Upper lobe of left lung (tissue), 4 donors: ENCODE results near the gene TCHH.

Experiments used
- POLR2AphosphoS5 ChIP-seq, 2 donors: sonication (generic); formaldehyde crosslinking; IDR thresholded peaks; one replicate each; pipeline ENCODE4 v1.5.1; 2017; ENCODE audit warnings: antibody characterized with exemption in 2 of 2
- TF ChIP-seq, protein P1 (sequence below), 6 experiments: fragments of 450-650 bp in 4 of 6; fragments of 200-600 bp in 2 of 6; sonication (generic) in 2 of 6; IDR thresholded peaks; one replicate each; pipeline ENCODE4 v1.5.1; 2016 to 2019; ENCODE audit warnings: antibody characterized with exemption in 6 of 6

DNA sequence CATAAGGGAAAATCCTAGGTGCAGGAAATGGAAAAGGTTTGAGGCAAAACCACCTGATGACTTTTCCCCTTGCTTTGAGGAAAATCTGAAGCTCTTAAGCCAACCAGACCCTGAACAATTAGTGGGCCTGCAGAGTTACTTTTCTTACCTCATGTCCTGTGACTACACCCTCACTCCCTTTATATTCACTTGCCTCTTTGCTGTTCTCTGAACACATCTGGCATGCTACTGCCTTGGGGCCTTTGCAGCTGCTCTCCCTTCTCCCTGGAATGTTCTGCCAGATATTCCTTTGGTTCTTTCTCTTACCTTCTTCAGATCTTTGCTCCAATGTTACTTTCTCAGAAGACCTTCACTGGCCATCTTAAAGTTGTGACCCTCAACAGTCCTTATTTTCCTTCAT is 22.0 kb upstream of the TCHH start:
- no peak for TF ChIP-seq POLR2AphosphoS5 (IDR thresholded peaks at IDR 0.05)
- TF ChIP-seq, protein P1, sequence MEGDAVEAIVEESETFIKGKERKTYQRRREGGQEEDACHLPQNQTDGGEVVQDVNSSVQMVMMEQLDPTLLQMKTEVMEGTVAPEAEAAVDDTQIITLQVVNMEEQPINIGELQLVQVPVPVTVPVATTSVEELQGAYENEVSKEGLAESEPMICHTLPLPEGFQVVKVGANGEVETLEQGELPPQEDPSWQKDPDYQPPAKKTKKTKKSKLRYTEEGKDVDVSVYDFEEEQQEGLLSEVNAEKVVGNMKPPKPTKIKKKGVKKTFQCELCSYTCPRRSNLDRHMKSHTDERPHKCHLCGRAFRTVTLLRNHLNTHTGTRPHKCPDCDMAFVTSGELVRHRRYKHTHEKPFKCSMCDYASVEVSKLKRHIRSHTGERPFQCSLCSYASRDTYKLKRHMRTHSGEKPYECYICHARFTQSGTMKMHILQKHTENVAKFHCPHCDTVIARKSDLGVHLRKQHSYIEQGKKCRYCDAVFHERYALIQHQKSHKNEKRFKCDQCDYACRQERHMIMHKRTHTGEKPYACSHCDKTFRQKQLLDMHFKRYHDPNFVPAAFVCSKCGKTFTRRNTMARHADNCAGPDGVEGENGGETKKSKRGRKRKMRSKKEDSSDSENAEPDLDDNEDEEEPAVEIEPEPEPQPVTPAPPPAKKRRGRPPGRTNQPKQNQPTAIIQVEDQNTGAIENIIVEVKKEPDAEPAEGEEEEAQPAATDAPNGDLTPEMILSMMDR (IDR thresholded peaks at IDR 0.05) = no peak
